Fibroblast of lung (primary cell): ENCODE measurements around the gene RBM8A. TPM values are rescaled to one million over a fixed set of nuclear protein-coding genes. Genes with fewer than 3 reads are reported as not detected.

Experiments
- DNase-seq, 2 donors: peaks; one replicate each; pipeline versions ENCODE4 v3.0.0 to v3.0.0-alpha.2; 2010; ENCODE audit warnings: low read depth in 2 of 2
- H2AFZ ChIP-seq: 2 replicates; pipeline ENCODE4 v1.5.1; 2012; ENCODE audit warnings: low read length, control low read depth, inconsistent platforms
- H3K27ac ChIP-seq: 2 replicates; pipeline ENCODE4 v1.5.1; 2011; ENCODE audit warnings: low read length, control low read depth; ENCODE audit not compliant: insufficient read depth
- H3K27me3 ChIP-seq: 2 replicates; pipeline ENCODE4 v1.5.1; 2011; ENCODE audit warnings: mild to moderate bottlenecking, low read length; ENCODE audit not compliant: control insufficient read depth, insufficient read depth
- H3K36me3 ChIP-seq: 2 replicates; pipeline ENCODE4 v1.5.1; 2011; ENCODE audit warnings: low read length; ENCODE audit not compliant: control insufficient read depth, insufficient read depth
- H3K4me1 ChIP-seq: 2 replicates; pipeline ENCODE4 v1.5.1; 2011; ENCODE audit warnings: low read length; ENCODE audit not compliant: control insufficient read depth, insufficient read depth; ENCODE audit errors: extremely low read depth
- H3K4me2 ChIP-seq: 2 replicates; pipeline ENCODE4 v1.5.1; 2011; ENCODE audit warnings: low read length, control low read depth; ENCODE audit not compliant: insufficient read depth; ENCODE audit errors: extremely low read depth
- H3K4me3 ChIP-seq, 4 experiments: fragments of 200-600 bp in 1 of 4; sonication (generic) in 1 of 4; replicated peaks in 1 of 4; 2 replicates each; pipeline ENCODE4 v1.5.1; 2011 to 2016; ENCODE audit warnings: low read length in 4 of 4, low read depth in 3 of 4, mild to moderate bottlenecking in 3 of 4, control low read depth in 2 of 4, inconsistent platforms in 1 of 4, mixed read lengths in 1 of 4; ENCODE audit not compliant: insufficient read depth in 1 of 4; ENCODE audit errors: control extremely low read depth in 1 of 4
- H3K79me2 ChIP-seq: 2 replicates; pipeline ENCODE4 v1.5.1; 2012; ENCODE audit warnings: mild to moderate bottlenecking, low read length, inconsistent platforms; ENCODE audit not compliant: control insufficient read depth, insufficient read depth
- H3K9ac ChIP-seq: 2 replicates; pipeline ENCODE4 v1.5.1; 2011; ENCODE audit warnings: mild to moderate bottlenecking, low read length, control low read depth; ENCODE audit not compliant: insufficient read depth
- H3K9me3 ChIP-seq: 2 replicates; pipeline ENCODE4 v1.5.1; 2012; ENCODE audit warnings: low read depth, low read length; ENCODE audit not compliant: control insufficient read depth, insufficient read depth
- H4K20me1 ChIP-seq: 2 replicates; pipeline ENCODE4 v1.5.1; 2011; ENCODE audit warnings: low read length; ENCODE audit not compliant: control insufficient read depth, insufficient read depth; ENCODE audit errors: extremely low read depth
- CTCF ChIP-seq, 2 donors: IDR thresholded peaks in 1 of 2; conservative IDR thresholded peaks in 1 of 2; 1 replicate in 1 of 2; 2 replicates in 1 of 2; pipeline ENCODE4 v1.5.1; 2011 to 2012; ENCODE audit warnings: low read length in 2 of 2, control low read depth in 1 of 2, inconsistent platforms in 1 of 2, low read depth in 1 of 2, mild to moderate bottlenecking in 1 of 2
- EZH2 ChIP-seq: IDR thresholded peaks from 2 replicates; pipeline ENCODE4 v1.5.1; 2012; ENCODE audit warnings: low read length, control low read depth, mild to moderate bottlenecking; ENCODE audit errors: missing control alignments
- polyA plus RNA-seq, 2 donors: library from polyadenylated mRNA; depleted of rRNA in 1 of 2; stranded (reverse) in 1 of 2; unstranded in 1 of 2; fragments of >200 nt; gene quantifications; 2 replicates each; pipeline ENCODE4 v1.2.1, GENCODE V29; 2011 to 2012; ENCODE audit warnings: missing spikeins in 1 of 2
- total RNA-seq: library from RNA; depleted of rRNA; stranded (reverse); fragments of >200 nt; gene quantifications from 2 replicates; pipeline ENCODE4 v1.2.1, GENCODE V29; 2014

The RBM8A gene
- total and polyA plus RNA-seq, 2 donors (not counting 1 experiment from before 2014, with no cell fraction given) = 56.6 to 137 TPM

GRCh38 chr1:145886390-145886789 lies 40.9 kb downstream of the RBM8A start:
- H3K9me3 ChIP-seq = no peaks in the 10 kb centered on the region
- H3K4me2 ChIP-seq = peak overlapping the region; percentile 85
- H4K20me1 ChIP-seq = no peaks in the 10 kb centered on the region
- H3K36me3 ChIP-seq = no peaks in the 10 kb centered on the region
- H3K79me2 ChIP-seq = no peaks in the 10 kb centered on the region
- peak overlapping the region; percentile 62 for H2AFZ ChIP-seq
- TF ChIP-seq EZH2 = no peak
- no peak for TF ChIP-seq CTCF (conservative IDR thresholded peaks at IDR 0.05 in 1 of 2, IDR thresholded peaks at IDR 0.05 in 1 of 2; ENCODE audit: low read depth in 1 of 2, low read length in 2 of 2)
- peaks cover 7% of the 10 kb centered on the region for H3K4me1 ChIP-seq
- peaks cover 3% of the 10 kb centered on the region for H3K27me3 ChIP-seq
- DNase-seq = no peak
- H3K9ac ChIP-seq = no peak overlapping the region
- no peak overlapping the region for H3K27ac ChIP-seq
- peak overlapping the region; percentile 67 to 76 (median 72) for H3K4me3 ChIP-seq

DNA sequence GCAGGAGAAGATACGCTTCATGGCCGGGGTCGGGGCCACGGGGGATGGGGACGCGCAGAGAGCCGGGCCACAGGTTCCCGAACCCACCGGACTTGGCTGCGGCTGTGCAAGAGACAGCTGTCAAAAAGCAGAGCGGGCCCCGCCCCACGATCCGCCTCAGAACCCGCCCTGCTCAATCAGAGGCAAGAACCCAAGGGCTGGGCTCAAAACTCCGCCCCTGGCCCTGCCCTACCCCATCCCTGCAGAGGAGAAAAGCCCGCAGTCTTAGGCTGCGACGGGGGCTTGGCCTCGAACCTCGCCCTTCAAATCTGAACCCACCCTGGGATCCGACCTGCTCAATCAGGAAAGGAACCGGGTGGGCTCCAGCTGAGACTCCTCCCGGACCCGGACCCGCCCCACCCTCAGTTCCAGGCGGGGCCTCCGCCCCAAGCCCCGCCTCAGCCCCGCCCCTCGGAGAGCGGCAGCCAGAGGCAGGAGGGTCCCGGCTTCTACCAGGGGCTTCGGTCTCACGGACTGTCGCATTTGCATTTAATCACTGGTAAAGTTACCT lies 41.5 kb downstream of the RBM8A start, which contains the start of gene ANKRD35:
Gene ANKRD35, minus strand, starts transcription at position 129 of the 550 bp plus-strand sequence. Its CDS starts 108 bp downstream, at position 21.
- TF ChIP-seq CTCF (conservative IDR thresholded peaks at IDR 0.05 in 1 of 2, IDR thresholded peaks at IDR 0.05 in 1 of 2; ENCODE audit: low read depth in 1 of 2, low read length in 2 of 2) (no peak), EZH2 (no peak)
- peak within 1 kb of the TSS; percentile 85 for H3K4me2 ChIP-seq
- H3K79me2 ChIP-seq = no peaks in the 10 kb centered on the region
- peak within 1 kb of the TSS; percentile 23 for H3K9ac ChIP-seq
- peak; percentile 42 to 45 for DNase-seq
- H3K27ac ChIP-seq = no peak within 1 kb of the TSS
- no peaks in the 10 kb centered on the region for H3K9me3 ChIP-seq
- no peaks in the 10 kb centered on the region for H4K20me1 ChIP-seq
- H2AFZ ChIP-seq = peak within 1 kb of the TSS; percentile 97
- H3K36me3 ChIP-seq = no peaks in the 10 kb centered on the region
- peaks cover 3% of the 10 kb centered on the region for H3K4me1 ChIP-seq
- H3K27me3 ChIP-seq = peaks cover 3% of the 10 kb centered on the region
- H3K4me3 ChIP-seq = peak within 1 kb of the TSS; percentile 67 to 76 (median 72)

- Histone ChIP-seq H3K9ac (no peak overlapping the region), H3K9me3 (no peaks in the 10 kb centered on the region), H3K79me2 (no peaks in the 10 kb centered on the region), H3K36me3 (no peaks in the 10 kb centered on the region), H3K4me1 (peaks cover 2% of the 10 kb centered on the region), H4K20me1 (no peaks in the 10 kb centered on the region), H3K4me3 (no peak overlapping the region), H3K27me3 (peaks cover 3% of the 10 kb centered on the region), H2AFZ (no peak overlapping the region), H3K27ac (no peak overlapping the region), H3K4me2 (no peak overlapping the region)
- DNase-seq = peak; percentile 23 to 43
- TF ChIP-seq EZH2 (no peak), CTCF (conservative IDR thresholded peaks at IDR 0.05 in 1 of 2, IDR thresholded peaks at IDR 0.05 in 1 of 2; ENCODE audit: low read depth in 1 of 2, low read length in 2 of 2) (no peak)
Measured at GRCh38 chr1:145884675-145885074, 42.6 kb downstream of the RBM8A start.
